ENCODE data around the gene FFAR4. TPM values are rescaled to one million over a fixed set of nuclear protein-coding genes. Genes with fewer than 3 reads are reported as not detected.
"Not testable (repeated sequence)": the region's sequence is repeated elsewhere in the genome, so short reads cannot be mapped to it uniquely, and the experiment has no call there.

The FFAR4 gene
- total RNA-seq, result 0.31 TPM

DNA sequence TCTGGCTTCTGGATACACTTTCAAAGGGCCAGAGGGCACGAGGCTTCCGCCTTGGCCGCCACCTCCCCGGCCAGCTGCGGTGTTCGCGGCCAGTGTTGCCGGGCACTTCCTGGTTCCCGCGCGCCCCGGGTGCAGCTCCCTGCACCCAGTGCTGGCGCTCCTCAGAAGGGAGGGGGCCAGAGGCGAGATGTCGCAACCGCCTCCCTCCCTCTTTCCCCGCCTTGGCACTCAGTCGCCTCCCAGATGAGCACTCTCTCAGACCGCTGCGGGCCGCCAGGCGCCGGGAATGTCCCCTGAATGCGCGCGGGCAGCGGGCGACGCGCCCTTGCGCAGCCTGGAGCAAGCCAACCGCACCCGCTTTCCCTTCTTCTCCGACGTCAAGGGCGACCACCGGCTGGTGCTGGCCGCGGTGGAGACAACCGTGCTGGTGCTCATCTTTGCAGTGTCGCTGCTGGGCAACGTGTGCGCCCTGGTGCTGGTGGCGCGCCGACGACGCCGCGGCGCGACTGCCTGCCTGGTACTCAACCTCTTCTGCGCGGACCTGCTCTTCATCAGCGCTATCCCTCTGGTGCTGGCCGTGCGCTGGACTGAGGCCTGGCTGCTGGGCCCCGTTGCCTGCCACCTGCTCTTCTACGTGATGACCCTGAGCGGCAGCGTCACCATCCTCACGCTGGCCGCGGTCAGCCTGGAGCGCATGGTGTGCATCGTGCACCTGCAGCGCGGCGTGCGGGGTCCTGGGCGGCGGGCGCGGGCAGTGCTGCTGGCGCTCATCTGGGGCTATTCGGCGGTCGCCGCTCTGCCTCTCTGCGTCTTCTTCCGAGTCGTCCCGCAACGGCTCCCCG, at the start of gene FFAR4:
FFAR4 (plus strand) TSS at position 231 of the 842 bp plus-strand sequence; CDS start at position 287, 56 bp downstream.
- ATAC-seq (peak; percentile 87), DNase-seq (ENCODE audit: low spot score) (peak; percentile 62)
- intact Hi-C loops (cut with DNase I), result no loop called here

DNA sequence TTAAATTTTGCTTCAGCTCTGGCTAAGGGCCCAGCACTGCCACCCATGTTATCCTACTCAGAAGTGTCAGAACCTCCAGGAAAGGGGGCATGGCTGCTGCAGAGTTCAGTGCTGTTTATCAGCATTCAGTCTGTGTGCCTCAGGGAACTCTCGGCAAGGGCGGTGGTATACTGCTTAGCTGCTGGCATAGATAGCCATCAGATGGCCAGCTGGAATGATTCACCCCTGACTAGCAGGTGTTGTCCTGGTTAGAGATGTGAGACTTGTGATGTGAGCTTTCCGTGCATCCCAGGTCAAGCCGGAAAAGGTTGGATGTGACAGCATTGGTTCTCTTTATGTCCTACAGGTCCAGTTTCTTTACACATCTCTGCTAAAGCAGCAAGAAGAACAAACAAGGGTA, 47.9 kb upstream of the FFAR4 start:
- no peak for ATAC-seq
- intact Hi-C loops (cut with DNase I), result no loop called here
- DNase-seq (ENCODE audit: low spot score), result no peak

DNA sequence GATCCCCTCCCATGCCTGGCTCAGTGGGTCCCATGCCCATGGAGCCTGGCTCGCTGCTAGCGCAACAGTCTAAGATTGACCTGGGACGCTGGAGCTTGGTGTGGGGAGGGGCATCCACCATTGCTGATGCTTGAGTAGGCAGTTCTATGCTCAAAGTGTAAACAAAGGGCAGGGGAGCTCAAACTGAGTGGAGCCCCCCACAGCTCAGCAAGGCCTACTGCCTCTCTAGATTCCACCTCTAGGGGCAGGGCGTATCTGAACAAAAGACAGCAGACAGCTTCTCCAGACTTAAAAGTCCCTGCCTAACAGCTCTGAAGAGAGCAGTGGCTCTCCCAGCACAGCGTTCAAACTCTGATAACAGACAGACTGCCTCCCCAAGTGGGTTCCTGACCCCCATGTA, 31.2 kb upstream of the FFAR4 start:
- intact Hi-C loops (cut with DNase I), result no loop called here
- ATAC-seq, result no peak

DNA sequence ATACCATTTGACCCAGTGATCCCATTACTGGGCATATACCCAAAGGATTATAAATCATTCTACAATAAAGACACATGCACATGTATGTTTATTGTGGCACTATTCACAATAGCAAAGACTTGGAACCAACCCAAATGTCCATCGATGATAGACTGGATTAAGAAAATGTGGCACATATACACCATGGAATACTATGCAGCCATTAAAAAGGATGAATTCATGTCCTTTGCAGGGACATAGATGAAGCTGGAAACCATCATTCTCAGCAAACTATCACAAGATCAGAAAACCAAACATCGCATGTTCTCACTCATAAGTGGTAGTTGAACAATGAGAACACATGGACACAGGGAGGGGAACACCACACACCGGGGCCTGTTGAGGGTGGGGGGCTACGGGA, 25.6 kb upstream of the FFAR4 start:
- ATAC-seq; DNase-seq (ENCODE audit: low spot score); intact Hi-C loops (cut with DNase I): not testable (repeated sequence)

More for the DNA sequence above, 31.2 kb upstream of the FFAR4 start:
- DNase-seq (ENCODE audit: low spot score), result no peak

DNA sequence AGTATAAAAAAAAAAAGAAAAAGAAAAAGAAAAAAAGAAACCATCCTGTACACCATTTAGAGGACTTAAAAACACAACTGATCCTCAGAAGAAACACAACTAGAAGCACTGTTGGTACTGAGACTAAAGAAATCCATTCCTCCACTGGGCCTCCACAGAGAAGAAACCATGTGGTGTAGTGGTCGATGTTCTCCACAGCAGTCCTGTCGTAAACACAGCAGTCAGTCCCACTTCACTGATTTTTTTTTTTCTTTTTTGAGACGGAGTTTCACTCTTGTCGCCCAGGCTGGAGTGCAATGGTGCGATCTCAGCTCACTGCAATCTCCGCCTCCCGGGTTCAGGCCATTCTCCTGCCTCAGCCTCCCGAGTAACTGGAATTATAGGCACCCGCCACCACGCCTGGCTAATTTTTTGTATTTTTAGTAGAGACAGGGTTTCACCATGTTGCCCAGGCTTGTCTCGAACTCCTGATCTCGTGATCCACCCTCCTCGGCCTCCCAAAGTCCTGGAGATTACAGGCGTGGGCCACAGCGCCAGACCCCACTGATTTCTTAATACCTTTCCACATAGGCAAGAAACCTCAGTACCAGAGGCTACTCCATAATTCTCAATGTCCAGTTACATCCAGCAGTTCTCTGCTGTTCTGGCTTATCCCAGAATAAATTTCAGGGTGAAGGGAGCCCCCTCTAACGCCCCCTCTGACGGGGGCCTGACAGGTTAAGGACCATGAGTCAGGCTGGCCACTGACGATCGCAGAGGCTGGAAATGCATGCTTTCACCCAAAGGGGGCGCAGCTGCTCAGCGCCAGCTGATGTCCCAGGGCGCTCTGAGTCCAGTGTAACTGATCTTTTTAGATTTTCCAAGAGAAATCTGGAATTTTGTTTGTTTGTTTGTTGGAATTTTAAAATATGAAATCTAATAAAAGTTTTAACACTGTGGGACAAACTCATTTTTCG, 24.8 kb upstream of the FFAR4 start:
- ATAC-seq, result peak; percentile 95
- peak; percentile 74 for DNase-seq (ENCODE audit: low spot score)
- intact Hi-C loops (cut with DNase I), result no loop called here

DNA sequence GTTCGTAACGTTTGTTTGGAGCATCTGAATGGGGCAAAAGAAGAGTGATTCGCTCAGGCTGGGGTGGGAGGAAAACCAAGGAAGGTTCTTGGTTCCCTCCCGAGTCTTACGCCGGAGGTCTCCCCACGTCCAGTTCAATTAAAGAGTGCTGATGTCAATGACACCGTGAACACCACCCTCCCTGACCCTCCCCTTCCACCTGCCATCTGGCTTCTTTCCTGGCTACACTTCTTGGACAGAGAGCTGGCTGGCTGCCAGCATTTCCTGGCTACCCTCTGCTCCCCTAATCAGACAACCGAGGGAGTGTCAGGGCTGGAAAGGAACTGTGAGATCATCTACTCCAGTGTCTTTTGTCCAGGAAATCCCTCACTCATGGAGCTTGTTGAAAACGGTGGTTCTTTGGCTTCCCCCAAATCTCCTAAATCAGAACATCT, 24.1 kb upstream of the FFAR4 start:
- no peak for DNase-seq (ENCODE audit: low spot score)
- intact Hi-C loops (cut with DNase I), result no loop called here
- peak; percentile 89 for ATAC-seq

DNA sequence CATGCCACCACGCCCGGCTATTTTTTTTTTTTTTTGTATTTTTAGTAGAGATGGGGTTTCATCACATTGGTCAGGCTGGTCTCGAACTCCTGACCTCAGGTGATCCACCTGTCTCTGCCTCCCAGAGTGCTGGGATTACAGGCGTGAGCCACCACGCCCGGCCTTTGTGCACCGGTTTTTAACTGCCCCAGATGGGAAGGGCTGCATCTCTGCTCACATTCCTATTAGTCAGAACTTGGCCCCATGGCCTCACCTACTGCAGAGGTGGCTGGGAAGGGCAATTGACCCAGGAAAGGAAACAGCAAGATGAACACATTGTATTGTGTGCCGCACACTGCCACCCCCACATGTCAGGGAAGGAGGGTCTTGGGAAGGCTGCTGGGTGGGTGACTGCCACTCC, 19.5 kb upstream of the FFAR4 start:
- intact Hi-C loops (cut with DNase I); DNase-seq (ENCODE audit: low spot score); ATAC-seq: not testable (repeated sequence)

DNA sequence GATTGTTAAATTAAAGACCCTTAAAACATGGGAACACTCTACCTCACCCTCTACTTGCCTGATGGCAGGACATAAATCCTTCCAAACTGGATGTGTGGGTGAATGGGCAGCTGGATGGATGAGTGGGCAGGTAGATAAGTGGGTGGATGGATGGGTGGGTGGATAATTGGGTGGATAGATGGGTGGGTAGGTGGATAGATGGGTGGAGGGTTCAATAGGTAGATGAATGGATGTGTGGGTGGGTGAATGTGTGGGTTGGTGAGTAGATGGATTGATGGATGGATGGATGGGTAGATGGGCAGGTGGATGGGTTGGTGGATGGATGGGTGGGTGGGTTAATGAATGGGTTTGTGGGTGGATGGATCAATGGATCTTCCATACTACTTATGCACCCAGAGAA, 18.9 kb upstream of the FFAR4 start:
- intact Hi-C loops (cut with DNase I), result no loop called here
- no peak for DNase-seq (ENCODE audit: low spot score)
- no peak for ATAC-seq

DNA sequence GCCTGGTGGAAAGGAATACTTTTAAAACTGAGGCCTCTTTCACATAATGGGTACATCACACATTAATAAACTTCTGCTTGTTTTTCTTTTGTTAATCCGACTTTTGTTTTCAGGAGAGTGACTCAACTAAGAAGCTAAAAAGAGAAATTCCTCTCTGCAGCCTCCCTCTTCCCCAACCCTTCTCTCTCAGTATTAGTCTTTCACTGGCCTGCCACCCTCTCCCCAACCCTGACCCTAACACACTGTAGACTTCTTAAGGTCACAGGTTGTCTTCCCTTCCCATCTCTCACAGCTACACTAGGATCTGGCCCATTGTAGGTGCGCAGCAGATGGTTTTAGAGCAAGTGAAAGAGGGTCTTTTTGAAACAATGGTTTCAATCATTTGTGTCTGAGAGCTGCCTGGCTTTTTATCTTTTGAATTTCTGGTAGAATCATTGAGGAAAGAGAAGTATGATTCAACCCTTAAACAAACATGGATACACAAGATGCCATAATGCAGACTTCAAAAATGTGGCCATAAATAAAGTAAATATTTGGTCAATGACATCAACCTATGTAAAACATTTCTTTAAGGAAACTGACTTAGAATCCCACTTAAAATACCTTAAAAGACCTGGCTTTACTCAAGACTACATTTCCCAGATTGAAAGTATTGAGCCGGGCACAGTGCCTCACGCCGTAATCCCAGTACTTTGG, 17.9 kb upstream of the FFAR4 start:
- intact Hi-C loops (cut with DNase I), result no loop called here
- no peak for DNase-seq (ENCODE audit: low spot score)
- ATAC-seq, result no peak

DNA sequence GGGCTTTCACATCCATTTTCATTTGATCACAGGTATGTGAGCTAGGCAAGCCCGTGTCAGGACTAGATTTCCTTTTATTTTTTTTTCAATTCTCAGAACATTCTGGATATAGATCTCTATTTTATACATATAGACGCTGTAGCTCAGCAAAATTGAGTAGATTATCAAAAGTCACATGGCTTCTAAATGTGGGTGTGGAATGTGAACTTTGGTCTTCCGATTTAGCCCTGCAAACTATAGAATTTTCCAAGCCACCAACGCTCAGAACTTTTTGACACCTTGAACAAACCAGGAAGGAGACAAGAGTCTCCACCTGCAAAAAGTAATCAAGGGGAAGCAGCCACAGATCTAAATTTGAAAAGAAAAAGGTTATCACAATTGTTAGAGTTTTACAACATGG, 15.9 kb upstream of the FFAR4 start:
- intact Hi-C loops (cut with DNase I), result no loop called here
- ATAC-seq (no peak), DNase-seq (ENCODE audit: low spot score) (no peak)

DNA sequence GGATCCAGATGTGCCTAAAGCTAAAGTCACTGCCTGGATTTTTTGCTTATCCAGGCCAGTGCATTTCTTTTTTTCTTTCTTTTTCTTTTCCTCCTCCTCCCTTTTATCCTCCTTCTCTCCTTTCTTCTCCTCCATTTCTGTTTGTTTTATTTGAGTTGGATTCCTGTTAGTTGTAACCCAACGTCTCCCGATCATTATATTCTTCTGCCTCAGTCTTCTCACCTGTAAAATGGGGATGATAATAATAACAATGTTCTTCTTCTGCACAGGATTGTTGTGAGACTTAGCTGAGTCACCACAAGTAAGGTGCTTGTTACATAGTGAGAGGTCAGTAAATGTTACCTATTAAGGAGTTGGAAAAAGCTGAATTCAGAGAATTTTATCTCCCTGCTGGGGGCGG, 13.7 kb upstream of the FFAR4 start:
- DNase-seq (ENCODE audit: low spot score), result no peak
- intact Hi-C loops (cut with DNase I), result no loop called here
- no peak for ATAC-seq

DNA sequence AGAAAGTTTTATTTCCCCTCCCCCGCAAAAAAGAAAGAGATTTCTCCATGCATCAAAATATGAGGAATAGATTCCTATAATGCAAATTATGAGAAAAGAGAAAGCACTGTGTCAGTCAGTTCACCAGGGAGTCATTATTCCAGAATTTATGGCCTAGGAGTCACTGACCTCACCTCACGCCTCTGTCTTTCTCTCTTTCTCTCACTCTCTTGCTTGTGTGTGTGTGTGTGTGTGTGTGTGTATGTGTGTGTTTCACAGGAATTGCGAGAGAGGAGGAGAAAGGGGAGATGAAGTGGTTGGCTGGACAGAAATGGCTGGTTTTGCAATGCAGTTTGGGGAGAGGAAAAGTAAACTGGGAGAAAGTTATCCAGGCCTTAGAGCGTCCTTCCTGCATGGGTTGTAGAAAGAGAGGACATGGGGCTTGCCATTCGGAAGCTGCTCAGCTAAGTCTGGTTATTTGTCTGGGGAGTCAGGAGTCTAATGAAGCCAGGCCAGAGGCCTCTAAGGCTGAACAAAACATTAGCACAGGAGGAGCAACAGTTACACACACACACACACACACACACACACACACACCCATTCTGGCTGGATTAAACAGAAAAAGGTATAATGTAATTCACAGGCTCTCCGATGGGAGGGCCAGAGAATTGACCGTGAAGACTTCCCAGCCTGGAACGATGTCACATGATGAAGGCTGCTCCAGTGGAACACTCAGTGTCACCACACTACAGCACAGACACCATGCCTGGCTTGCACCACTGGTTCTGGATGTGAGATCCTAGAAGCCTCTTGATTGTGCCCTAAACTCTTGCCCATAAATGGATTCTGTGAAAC, 12.8 kb upstream of the FFAR4 start:
- peak; percentile 74 for ATAC-seq
- intact Hi-C loops (cut with DNase I), result no loop called here
- no peak for DNase-seq (ENCODE audit: low spot score)

DNA sequence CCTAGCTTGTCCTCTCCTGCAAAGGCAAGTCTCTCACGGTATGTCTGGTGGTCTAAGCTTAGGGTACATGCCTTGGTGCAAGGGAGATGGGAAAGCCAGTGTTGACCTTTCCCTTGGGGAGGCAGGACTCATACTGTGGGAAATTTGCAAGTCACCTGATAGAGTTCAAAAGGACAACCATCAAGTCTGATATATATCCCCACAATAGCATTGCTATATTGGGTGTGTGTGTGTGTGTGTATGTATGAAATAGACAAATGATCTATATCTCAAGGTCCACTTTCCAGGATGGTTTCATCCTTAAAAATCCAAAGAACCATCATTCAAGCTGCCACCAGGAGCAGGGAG, 12.2 kb upstream of the FFAR4 start:
- ATAC-seq, result no peak
- intact Hi-C loops (cut with DNase I), result no loop called here
- no peak for DNase-seq (ENCODE audit: low spot score)

DNA sequence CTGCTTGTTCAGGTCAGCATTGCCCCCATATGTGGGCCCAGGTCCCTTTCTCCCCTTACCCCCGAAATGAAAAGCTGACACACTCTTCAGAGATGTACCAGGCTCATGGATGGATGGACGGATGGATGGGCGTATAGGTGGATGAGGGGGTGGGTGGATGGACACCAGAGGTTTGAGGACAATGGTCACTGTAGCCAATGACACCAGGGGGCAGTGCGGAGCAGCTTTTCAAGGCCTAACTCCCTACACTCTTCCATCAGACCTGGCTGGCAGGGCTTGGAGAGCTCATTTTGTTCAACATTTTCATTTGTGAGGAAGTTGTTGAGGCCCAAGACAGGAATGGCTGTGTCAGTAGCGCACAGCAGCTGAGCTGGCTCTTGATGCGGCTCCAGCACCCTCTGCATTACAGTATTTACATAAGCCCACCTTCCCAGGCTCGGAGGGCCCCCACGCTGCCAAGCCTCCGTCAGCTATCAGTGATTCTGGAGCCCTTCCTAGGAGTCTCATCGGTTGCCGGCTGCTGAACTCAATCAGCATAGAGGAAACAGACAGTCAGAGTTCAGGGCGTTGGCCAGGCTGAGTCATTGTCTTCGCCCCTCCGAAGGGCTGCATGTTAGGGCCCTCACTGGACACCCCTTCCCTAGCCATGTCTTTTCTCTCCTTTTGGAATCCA, 11.6 kb upstream of the FFAR4 start:
- peak; percentile 85 for DNase-seq (ENCODE audit: low spot score)
- intact Hi-C loops (cut with DNase I), result no loop called here
- peak; percentile 82 for ATAC-seq

DNA sequence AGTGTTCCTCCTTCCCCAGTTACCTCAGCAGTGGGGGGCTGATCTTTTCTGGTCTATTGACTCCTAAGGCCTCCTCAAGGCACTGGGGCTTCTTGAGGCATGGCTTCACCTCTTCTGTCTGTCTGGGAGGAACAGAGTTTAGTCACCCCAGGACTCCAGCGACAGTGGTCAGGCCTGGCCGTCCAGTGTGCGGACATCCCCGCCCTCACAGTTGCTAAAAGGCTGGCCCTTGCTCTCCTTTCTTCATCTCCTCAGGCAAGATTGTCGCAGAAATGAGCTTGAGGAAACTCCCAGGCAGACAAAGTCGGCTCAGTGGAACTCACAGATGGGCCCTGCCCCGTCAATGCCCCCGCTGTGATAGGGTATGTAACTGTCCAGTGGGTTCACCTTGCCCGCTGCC, 7.0 kb upstream of the FFAR4 start:
- DNase-seq (ENCODE audit: low spot score), result no peak

DNA sequence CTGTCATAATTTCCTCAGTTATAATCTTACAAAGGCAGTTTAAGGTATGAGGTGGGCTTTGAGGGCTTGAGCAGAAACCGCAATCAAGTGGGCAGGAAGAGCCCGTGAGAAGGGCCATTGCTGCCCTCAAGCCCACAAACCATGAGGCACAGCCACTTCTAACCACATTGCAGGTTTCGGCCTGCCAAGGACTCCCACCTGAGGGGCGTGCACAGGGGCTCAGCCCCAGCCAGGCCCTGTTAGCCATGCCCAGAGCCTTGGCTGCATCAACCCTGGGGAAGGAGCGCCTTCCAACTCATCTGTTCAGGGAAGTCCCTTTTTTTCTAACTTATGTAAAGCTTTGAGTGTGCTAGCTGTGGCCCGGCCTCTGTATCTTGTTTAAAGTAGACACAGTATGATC, 5.9 kb upstream of the FFAR4 start:
- DNase-seq (ENCODE audit: low spot score) (no peak), ATAC-seq (no peak)
- intact Hi-C loops (cut with DNase I), result no loop called here

More for the DNA sequence above, 7.0 kb upstream of the FFAR4 start:
- intact Hi-C loops (cut with DNase I), result no loop called here
- no peak for ATAC-seq

DNA sequence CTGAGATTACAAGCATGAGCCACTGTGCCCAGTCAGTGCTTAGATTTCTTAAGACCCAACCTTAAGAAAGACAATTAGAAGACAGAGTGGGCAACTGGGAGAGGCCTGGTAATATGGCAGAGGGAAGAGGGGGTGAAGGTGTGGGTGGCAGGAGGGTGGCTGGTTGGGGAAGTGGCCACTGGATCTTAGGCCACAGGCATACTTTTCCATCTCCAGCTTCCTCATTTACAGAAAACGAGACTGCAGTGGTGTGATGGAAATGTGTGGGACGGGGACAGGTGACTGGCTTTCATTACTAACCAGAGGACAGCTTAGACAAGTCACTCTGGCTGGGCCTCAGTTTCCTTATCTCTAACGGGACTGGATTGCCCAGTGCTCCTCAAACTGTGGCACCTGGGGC, 1.0 kb upstream of the FFAR4 start:
- ATAC-seq (no peak), DNase-seq (ENCODE audit: low spot score) (no peak)
- intact Hi-C loops (cut with DNase I), result no loop called here
